HepG2 (cell line): Measurements from ENCODE around the gene MAP2K5. TPM values are rescaled to one million over a fixed set of nuclear protein-coding genes. Genes with fewer than 3 reads are reported as not detected.

ENCODE experiments used
- BRF2 ChIP-seq: sonication (generic); formaldehyde crosslinking; IDR thresholded peaks from 2 replicates; pipeline ENCODE4 v1.8.1; 2022; ENCODE audit warnings: mild to moderate bottlenecking, missing genetic modification reagents
- CBX5 ChIP-seq: sonication (generic); formaldehyde crosslinking; IDR thresholded peaks from 2 replicates; pipeline ENCODE4 v1.4.0; 2020; ENCODE audit warnings: missing genetic modification reagents, borderline replicate concordance
- CCDC6 ChIP-seq: sonication (generic); formaldehyde crosslinking; IDR thresholded peaks from 2 replicates; pipeline ENCODE4 v1.8.1; 2022; ENCODE audit warnings: mild to moderate bottlenecking, missing genetic modification reagents, moderate library complexity
- CERS6 ChIP-seq: sonication (generic); formaldehyde crosslinking; IDR thresholded peaks from 2 replicates; pipeline ENCODE4 v1.5.0; 2020; ENCODE audit warnings: missing genetic modification reagents
- DBP ChIP-seq: sonication (generic); formaldehyde crosslinking; IDR thresholded peaks from 2 replicates; pipeline ENCODE4 v1.4.0; 2020; ENCODE audit warnings: missing genetic modification reagents; ENCODE audit errors: not compliant biosample characterization
- DMAP1 ChIP-seq: IDR thresholded peaks from 2 replicates; pipeline ENCODE4 v1.6.1; 2016
- ELF1 ChIP-seq: sonication (generic); formaldehyde crosslinking; IDR thresholded peaks from 2 replicates; pipeline ENCODE4 v1.4.0; 2020; ENCODE audit warnings: missing genetic modification reagents
- GMEB1 ChIP-seq: sonication (generic); formaldehyde crosslinking; IDR thresholded peaks from 2 replicates; pipeline ENCODE4 v1.5.1; 2020; ENCODE audit warnings: missing genetic modification reagents, mild to moderate bottlenecking, borderline replicate concordance
- HMG20B ChIP-seq: conservative IDR thresholded peaks from 2 replicates; pipeline ENCODE4 v1.6.1; 2016; ENCODE audit warnings: missing genetic modification reagents, missing compliant biosample characterization
- HOXA5 ChIP-seq: sonication (generic); formaldehyde crosslinking; IDR thresholded peaks from 2 replicates; pipeline ENCODE4 v1.4.0; 2020; ENCODE audit warnings: missing genetic modification reagents
- HOXD1 ChIP-seq: sonication (generic); formaldehyde crosslinking; IDR thresholded peaks from 2 replicates; pipeline ENCODE4 v1.5.0; 2020; ENCODE audit warnings: missing genetic modification reagents
- NFRKB ChIP-seq: fragments of 450-650 bp; IDR thresholded peaks from 2 replicates; pipeline ENCODE4 v1.6.1; 2017
- SKI ChIP-seq: fragments of 450-650 bp; IDR thresholded peaks from one replicate; pipeline ENCODE4 v1.6.1; 2018; ENCODE audit warnings: mild to moderate bottlenecking; ENCODE audit not compliant: partially characterized antibody
- TAF15 ChIP-seq: fragments of 200-400 bp; formaldehyde crosslinking; IDR thresholded peaks from one replicate; pipeline ENCODE4 v1.6.1; 2018; ENCODE audit warnings: mild to moderate bottlenecking, low read depth, low read length; ENCODE audit not compliant: poor library complexity, severe bottlenecking
- ZBTB37 ChIP-seq: sonication (generic); formaldehyde crosslinking; IDR thresholded peaks from 2 replicates; pipeline ENCODE4 v1.4.0; 2020; ENCODE audit warnings: mild to moderate bottlenecking, missing genetic modification reagents
- ZBTB49 ChIP-seq: sonication (generic); formaldehyde crosslinking; IDR thresholded peaks from 2 replicates; pipeline ENCODE4 v1.4.0; 2020; ENCODE audit warnings: missing genetic modification reagents, borderline replicate concordance
- ZNF546 ChIP-seq: sonication (generic); formaldehyde crosslinking; conservative IDR thresholded peaks from 2 replicates; pipeline ENCODE4 v1.8.1; 2023; ENCODE audit warnings: mild to moderate bottlenecking, missing genetic modification reagents
- ZNF576 ChIP-seq: sonication (generic); formaldehyde crosslinking; IDR thresholded peaks from 2 replicates; pipeline ENCODE4 v1.4.0; 2020; ENCODE audit warnings: mild to moderate bottlenecking, missing genetic modification reagents
- ZNF678 ChIP-seq: sonication (generic); formaldehyde crosslinking; IDR thresholded peaks from 2 replicates; pipeline ENCODE4 v1.4.0; 2020; ENCODE audit warnings: mild to moderate bottlenecking, missing genetic modification reagents
- ZNF776 ChIP-seq: sonication (generic); formaldehyde crosslinking; IDR thresholded peaks from 2 replicates; pipeline ENCODE4 v1.4.0; 2020; ENCODE audit warnings: mild to moderate bottlenecking, missing genetic modification reagents
- ZSCAN22 ChIP-seq: sonication (generic); formaldehyde crosslinking; IDR thresholded peaks from 2 replicates; pipeline ENCODE4 v1.4.0; 2020; ENCODE audit warnings: mild to moderate bottlenecking, missing genetic modification reagents
- polyA plus RNA-seq, 8 experiments: library from polyadenylated mRNA; depleted of rRNA in 3 of 8; stranded (reverse) in 7 of 8; unstranded in 1 of 8; fragments of >200 nt; fragmentation: Illumina TruSeq in 4 of 8; extraction: Trizol in 4 of 8; gene quantifications; 2 replicates each; pipeline versions ENCODE4 v1.2.1 to v1.2.3, GENCODE V29; 2011 to 2016; ENCODE audit warnings: low read depth in 4 of 8, missing spikeins in 1 of 8, mixed read lengths in 1 of 8; ENCODE audit not compliant: insufficient read depth in 1 of 8
- total RNA-seq, 5 experiments: library from RNA; depleted of rRNA; stranded (reverse); fragments of >200 nt; fragmentation: Illumina TruSeq; extraction: Trizol; gene quantifications; 2 replicates each; pipeline ENCODE4 v1.2.3, GENCODE V29; 2016; ENCODE audit warnings: low read depth in 1 of 5

The MAP2K5 gene
- total and polyA plus RNA-seq, 2 of the 13 experiments (the other 11 are each of a cell fraction or from before 2014, with no cell fraction given), result 4.0 to 4.3 TPM

GRCh38 chr15:67843571-67844387, 301.3 kb downstream of the MAP2K5 start (continued):
- TF ChIP-seq CERS6 (no peak), ZNF576 (no peak), HOXA5 (CRISPR knock-in tag) (no peak), ZNF776 (CRISPR knock-in tag) (no peak), ZNF678 (CRISPR knock-in tag) (no peak), TAF15 (no peak), HOXD1 (CRISPR knock-in tag) (no peak), ZNF546 (CRISPR knock-in tag) (0 out of 2 replicates have a peak, but pooled peaks have one; percentile 65), ZSCAN22 (CRISPR knock-in tag) (peak; percentile 61; the same call in 1 of the 2 replicates), HMG20B (0 out of 2 replicates have a peak, but pooled peaks have one; percentile 47), SKI (no peak), BRF2 (no peak), DBP (CRISPR knock-in tag) (no peak), NFRKB (no peak), ZBTB49 (CRISPR knock-in tag) (no peak), ELF1 (CRISPR knock-in tag) (no peak), DMAP1 (CRISPR knock-in tag) (no peak; the same call in 1 of the 2 replicates), ZBTB37 (no peak), CBX5 (no peak), GMEB1 (CRISPR knock-in tag) (peak; percentile 56; the same call in 1 of the 2 replicates), CCDC6 (CRISPR knock-in tag) (peak; percentile 34; the same call in 1 of the 2 replicates)
